H1 (cell line): Measurements from ENCODE around the gene ACAP2.

Experiments used
- ASH2L ChIP-seq: fragments of 200-600, 300-600 bp; sonication (generic); IDR thresholded peaks from one replicate; pipeline ENCODE4 v1.7.1; 2017; ENCODE audit warnings: low read length
- CEBPB ChIP-seq: IDR thresholded peaks from 2 replicates; pipeline ENCODE4 v1.6.1; 2012; ENCODE audit warnings: low read depth, low read length
- PHF8 ChIP-seq: fragments of 200-600 bp; sonication (generic); conservative IDR thresholded peaks from 2 replicates; pipeline ENCODE4 v1.7.1; 2012; ENCODE audit warnings: low read depth, mild to moderate bottlenecking, inconsistent platforms, low read length, moderate library complexity
- POLR2A ChIP-seq, 2 experiments: IDR thresholded peaks; 1 replicate in 1 of 2; 2 replicates in 1 of 2; pipeline ENCODE4 v1.6.1; 2011; ENCODE audit warnings: low read depth in 2 of 2, low read length in 2 of 2, mild to moderate bottlenecking in 2 of 2; ENCODE audit errors: control extremely low read depth in 1 of 2
- TBP ChIP-seq: IDR thresholded peaks from 2 replicates; pipeline ENCODE4 v1.6.1; 2011; ENCODE audit warnings: low read depth, low read length, improper control_type of control experiment
- TCF12 ChIP-seq: IDR thresholded peaks from 2 replicates; pipeline ENCODE4 v1.6.1; 2011; ENCODE audit warnings: low read depth, mild to moderate bottlenecking, low read length
- TEAD4 ChIP-seq: IDR thresholded peaks from 2 replicates; pipeline ENCODE4 v1.6.1; 2012; ENCODE audit warnings: low read depth, low read length, inconsistent platforms, mixed read lengths

- no peak for TF ChIP-seq ASH2L
- TF ChIP-seq TEAD4: no peak
- TF ChIP-seq TBP: no peak
- no peak for TF ChIP-seq POLR2A (IDR thresholded peaks at IDR 0.05; ENCODE audit: control extremely low read depth in 1 of 2, low read depth in 2 of 2, low read length in 2 of 2)
- no peak for TF ChIP-seq PHF8
- TF ChIP-seq CEBPB: no peak
- TF ChIP-seq TCF12: no peak
Observed at GRCh38 chr3:195441992-195442572, 738 bp downstream of the ACAP2 start.
